A673 (cell line): ENCODE measurements around the gene SYNC. TPM values are rescaled to one million over a fixed set of nuclear protein-coding genes. Genes with fewer than 3 reads are reported as not detected.
A peak's percentile ranks its signal among the peaks of the same experiment; 100 is the strongest.

Experiments used
- BruUV-seq: library from RNA; stranded (reverse); fragments of 400-500 nt; replicated peaks from 2 replicates; lab custom pipeline; 2021; lab: Mats Ljungman, UMichigan
- CTCF ChIA-PET: fragments of 300-600 bp; sonication (Branson Sonifier 250); formaldehyde crosslinking; loops from one replicate; lab custom pipeline; 2022; ENCODE audit warnings: antibody characterized with exemption; lab: Charles Lee
- POLR2A ChIA-PET: fragments of 300-600 bp; sonication (Branson Sonifier 250); formaldehyde crosslinking; loops from one replicate; lab custom pipeline; 2022; ENCODE audit warnings: antibody characterized with exemption; ENCODE audit not compliant: low non-redundant PET; lab: Charles Lee
- DNase-seq: peaks from one replicate; pipeline ENCODE4 v3.0.0-alpha.2; 2015; ENCODE audit warnings: low spot score
- H3K27ac ChIP-seq: fragments of 200-600 bp; sonication (generic); 2 replicates; pipeline ENCODE4 v1.5.1; 2016; ENCODE audit warnings: mixed run types, low read depth, mild to moderate bottlenecking, mixed read lengths, antibody characterized with exemption, low read length; ENCODE audit not compliant: poor library complexity, severe bottlenecking
- H3K27me3 ChIP-seq: fragments of 200-600 bp; sonication (generic); replicated peaks from 2 replicates; pipeline ENCODE4 v1.6.1; 2017; ENCODE audit warnings: mixed run types, low read depth, mild to moderate bottlenecking, mixed read lengths, antibody characterized with exemption, low read length; ENCODE audit not compliant: insufficient read depth, poor library complexity
- H3K36me3 ChIP-seq: fragments of 200-600 bp; sonication (generic); 2 replicates; pipeline ENCODE4 v1.6.1; 2016; ENCODE audit warnings: mixed run types, mild to moderate bottlenecking, mixed read lengths, antibody characterized with exemption, low read length; ENCODE audit not compliant: insufficient read depth, poor library complexity, severe bottlenecking
- H3K4me1 ChIP-seq: fragments of 200-600 bp; sonication (generic); 2 replicates; pipeline ENCODE4 v1.6.1; 2017; ENCODE audit warnings: mixed run types, mild to moderate bottlenecking, mixed read lengths, antibody characterized with exemption, low read length; ENCODE audit not compliant: insufficient read depth, poor library complexity, severe bottlenecking
- H3K4me3 ChIP-seq: fragments of 200-600 bp; sonication (generic); 2 replicates; pipeline ENCODE4 v1.5.1; 2016; ENCODE audit warnings: low read depth, mixed run types, mild to moderate bottlenecking, mixed read lengths, low read length; ENCODE audit not compliant: poor library complexity, severe bottlenecking
- H3K9me3 ChIP-seq: fragments of 200-600 bp; sonication (generic); 2 replicates; pipeline ENCODE4 v1.6.1; 2016; ENCODE audit warnings: mixed run types, low read depth, mild to moderate bottlenecking, mixed read lengths, antibody characterized with exemption, low read length; ENCODE audit not compliant: poor library complexity, severe bottlenecking
- CTCF ChIP-seq: fragments of 300-800, 200-600 bp; sonication (generic); conservative IDR thresholded peaks from 2 replicates; pipeline ENCODE4 v1.5.1; 2017; ENCODE audit warnings: low read depth, mild to moderate bottlenecking, antibody characterized with exemption, low read length, moderate library complexity, mixed read lengths
- EZH2 ChIP-seq: fragments of 200-600 bp; sonication (generic); IDR thresholded peaks from 2 replicates; pipeline ENCODE4 v1.6.1; 2017; ENCODE audit warnings: borderline replicate concordance, low read depth, mild to moderate bottlenecking, mixed read lengths, antibody characterized with exemption, low read length; ENCODE audit not compliant: poor library complexity, severe bottlenecking
- intact Hi-C: fragments of 100-400 bp; cut with micrococcal nuclease; formaldehyde crosslinking; loops from one replicate; pipeline ENCODE4 v1.10.0; 2022; ENCODE audit not compliant: unreplicated experiment
- total RNA-seq: library from RNA; stranded (reverse); gene quantifications from 2 replicates; pipeline ENCODE4 v1.2.3, GENCODE V29; 2021

SYNC gene
- total RNA-seq, 1 experiment from 2014 or later = 0.71 TPM

- Histone ChIP-seq H3K36me3 (peaks cover 94% of the 10 kb centered on the region), H3K9me3 (no peaks in the 10 kb centered on the region), H3K4me1 (peaks cover 8% of the 10 kb centered on the region), H3K27me3 (no peaks in the 10 kb centered on the region), H3K4me3 (no peak overlapping the region), H3K27ac (no peak overlapping the region)
- intact Hi-C loops = loop anchor here (10.0 kb wide), 1 partner anchor 135 kb away; no protein-coding TSS in a partner anchor
- TF ChIP-seq CTCF (no peak), EZH2 (no peak)
- CTCF ChIA-PET = no interaction called here
- no peak for DNase-seq
- no TSS peak for BruUV-seq
- POLR2A ChIA-PET = interaction anchor here (0.7 kb wide), 1 partner anchor 147 kb away, joined by 3 read pairs; no protein-coding TSS in a partner anchor
Observed at GRCh38 chr1:32659581-32659980, 43.0 kb downstream of the SYNC start.

- Histone ChIP-seq H3K4me3 (peak overlapping the region; percentile 91), H3K27ac (peak overlapping the region; percentile 99), H3K27me3 (no peaks in the 10 kb centered on the region), H3K36me3 (peaks cover 57% of the 10 kb centered on the region), H3K9me3 (no peaks in the 10 kb centered on the region), H3K4me1 (peaks cover 28% of the 10 kb centered on the region)
- CTCF ChIA-PET = no interaction called here
- DNase-seq = peak; percentile 13
- POLR2A ChIA-PET = no interaction called here
- no peak for TF ChIP-seq EZH2
- BruUV-seq = no TSS peak
- intact Hi-C loops = loop anchor here (10.0 kb wide), 1 partner anchor 128 kb away; no protein-coding TSS in a partner anchor
Observed at GRCh38 chr1:32652244-32652962, 50.2 kb downstream of the SYNC start.

- Histone ChIP-seq H3K9me3 (no peaks in the 10 kb centered on the region), H3K27me3 (no peaks in the 10 kb centered on the region), H3K4me3 (peak overlapping the region; percentile 91), H3K36me3 (peaks cover 48% of the 10 kb centered on the region), H3K27ac (peak overlapping the region; percentile 99), H3K4me1 (peaks cover 28% of the 10 kb centered on the region)
- ChIA-PET CTCF (interaction anchor here (1.2 kb wide), 1 partner anchor 131 kb away, joined by 20 read pairs; no protein-coding TSS in a partner anchor), POLR2A (interaction anchor here (0.6 kb wide), 2 partner anchors 130 to 226 kb away, joined by 3 to 9 read pairs; no protein-coding TSS in a partner anchor)
- no peak for DNase-seq
- intact Hi-C loops = loop anchor here (10.0 kb wide), 1 partner anchor 127 kb away; no protein-coding TSS in a partner anchor
- TF ChIP-seq CTCF (no peak), EZH2 (no peak)
- BruUV-seq = no TSS peak
Observed at GRCh38 chr1:32651461-32652073, 51.0 kb downstream of the SYNC start.
